Measurements from ENCODE around the gene SLC35F1.

- TF ChIP-seq FOXM1 (IDR thresholded peaks at IDR 0.05; ENCODE audit: borderline replicate concordance) = no peak
- TF ChIP-seq NFRKB (IDR thresholded peaks at IDR 0.05) = no peak
- no peak for TF ChIP-seq SP1 (IDR thresholded peaks at IDR 0.05)
- TF ChIP-seq FOXK2 (IDR thresholded peaks at IDR 0.05) = no peak
- no peak for TF ChIP-seq ELF4 (IDR thresholded peaks at IDR 0.05)
- no peak for TF ChIP-seq TARDBP (IDR thresholded peaks at IDR 0.05)
Observed at GRCh38 chr6:117908246-117909068, 1.4 kb downstream of the SLC35F1 start.
